ENCODE data around the gene NFATC1. TPM values are rescaled to one million over a fixed set of nuclear protein-coding genes. Genes with fewer than 3 reads are reported as not detected.

NFATC1 gene
- total RNA-seq, 2 experiments from 2014 or later = 97.2 to 98.3 TPM

DNA sequence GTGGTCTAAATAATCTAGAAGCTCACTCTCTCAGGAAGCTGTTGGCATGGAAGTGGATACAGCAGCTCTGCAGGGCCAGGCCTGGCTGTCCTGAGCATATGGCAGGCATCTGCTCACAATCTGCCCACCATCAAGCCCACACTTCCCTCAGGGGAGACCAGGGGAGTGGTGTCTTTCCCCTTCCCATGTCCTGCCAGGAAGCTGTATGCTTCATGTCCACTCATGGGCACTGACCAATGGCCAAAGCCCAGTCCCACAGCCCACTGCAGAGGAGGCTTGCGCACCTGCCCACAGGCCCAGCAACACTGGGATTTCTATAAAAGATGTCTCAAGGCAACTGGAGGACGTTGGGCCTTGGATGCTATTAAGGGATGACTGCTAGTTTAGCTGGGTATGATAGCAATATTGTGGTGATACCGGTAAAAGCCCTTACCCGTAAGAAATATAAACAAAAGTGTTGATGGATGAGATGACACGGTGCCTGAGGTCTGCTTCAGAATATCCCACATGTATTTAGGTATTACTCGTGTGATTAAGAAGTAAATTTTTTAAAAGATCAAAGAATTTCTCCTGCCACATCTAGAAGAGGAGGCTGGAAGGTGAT is 177.2 kb downstream of the NFATC1 start:
- H3K27ac Mint-ChIP-seq = no peak overlapping the region
- H3K27me3 Mint-ChIP-seq = peaks cover 2% of the 10 kb centered on the region
- H3K4me3 Mint-ChIP-seq = no peak overlapping the region
- no peak for DNase-seq
- H3K4me1 Mint-ChIP-seq (ENCODE audit: low read depth) = peaks cover 19% of the 10 kb centered on the region
- H3K9me3 Mint-ChIP-seq = peaks cover 12% of the 10 kb centered on the region
- TF ChIP-seq, protein P1, sequence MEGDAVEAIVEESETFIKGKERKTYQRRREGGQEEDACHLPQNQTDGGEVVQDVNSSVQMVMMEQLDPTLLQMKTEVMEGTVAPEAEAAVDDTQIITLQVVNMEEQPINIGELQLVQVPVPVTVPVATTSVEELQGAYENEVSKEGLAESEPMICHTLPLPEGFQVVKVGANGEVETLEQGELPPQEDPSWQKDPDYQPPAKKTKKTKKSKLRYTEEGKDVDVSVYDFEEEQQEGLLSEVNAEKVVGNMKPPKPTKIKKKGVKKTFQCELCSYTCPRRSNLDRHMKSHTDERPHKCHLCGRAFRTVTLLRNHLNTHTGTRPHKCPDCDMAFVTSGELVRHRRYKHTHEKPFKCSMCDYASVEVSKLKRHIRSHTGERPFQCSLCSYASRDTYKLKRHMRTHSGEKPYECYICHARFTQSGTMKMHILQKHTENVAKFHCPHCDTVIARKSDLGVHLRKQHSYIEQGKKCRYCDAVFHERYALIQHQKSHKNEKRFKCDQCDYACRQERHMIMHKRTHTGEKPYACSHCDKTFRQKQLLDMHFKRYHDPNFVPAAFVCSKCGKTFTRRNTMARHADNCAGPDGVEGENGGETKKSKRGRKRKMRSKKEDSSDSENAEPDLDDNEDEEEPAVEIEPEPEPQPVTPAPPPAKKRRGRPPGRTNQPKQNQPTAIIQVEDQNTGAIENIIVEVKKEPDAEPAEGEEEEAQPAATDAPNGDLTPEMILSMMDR (IDR thresholded peaks at IDR 0.05) = no peak
- ChIA-PET CTCF (no interaction called here), POLR2A (no interaction called here)
- H3K36me3 Mint-ChIP-seq (ENCODE audit: low read depth) = peaks cover 3% of the 10 kb centered on the region
- no peak for ATAC-seq
- intact Hi-C loops (cut with micrococcal nuclease) = no loop called here

DNA sequence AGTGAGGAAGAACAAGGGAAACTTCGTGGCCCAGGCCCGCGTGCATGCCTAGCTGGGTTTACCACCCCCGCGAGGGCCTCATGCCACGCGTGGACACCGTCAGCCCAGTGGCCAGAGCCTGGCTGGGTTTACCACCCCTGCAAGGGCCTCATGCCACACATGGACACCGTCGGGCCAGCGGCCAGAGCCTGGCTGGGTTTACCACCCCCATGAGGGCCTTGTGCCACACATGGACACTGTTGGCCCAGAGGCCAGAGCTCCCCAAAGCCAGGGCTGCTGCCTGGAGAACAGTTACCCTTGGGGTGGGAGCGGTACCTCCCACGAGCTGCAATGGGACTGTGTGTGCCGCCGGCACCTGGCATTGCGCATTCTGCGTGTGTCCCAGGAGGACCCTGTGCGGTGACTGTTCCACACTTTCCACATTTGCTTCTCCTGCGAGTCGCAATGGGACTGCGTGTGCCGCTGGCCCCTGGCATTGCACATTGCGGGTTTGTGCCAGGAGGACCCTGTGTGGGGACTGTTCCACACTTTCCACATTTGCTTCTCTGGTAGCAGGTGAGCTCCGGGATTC is 178.3 kb downstream of the NFATC1 start:
- ChIA-PET POLR2A (no interaction called here), CTCF (no interaction called here)
- peaks cover 22% of the 10 kb centered on the region for H3K4me1 Mint-ChIP-seq (ENCODE audit: low read depth)
- TF ChIP-seq, protein P1 (IDR thresholded peaks at IDR 0.05) = no peak
- H3K9me3 Mint-ChIP-seq = peaks cover 12% of the 10 kb centered on the region
- H3K27ac Mint-ChIP-seq = no peak overlapping the region
- no peak overlapping the region for H3K4me3 Mint-ChIP-seq
- intact Hi-C loops (cut with micrococcal nuclease) = no loop called here
- peaks cover 3% of the 10 kb centered on the region for H3K36me3 Mint-ChIP-seq (ENCODE audit: low read depth)
- H3K27me3 Mint-ChIP-seq = peaks cover 2% of the 10 kb centered on the region
- no peak for DNase-seq
- ATAC-seq = no peak

DNA sequence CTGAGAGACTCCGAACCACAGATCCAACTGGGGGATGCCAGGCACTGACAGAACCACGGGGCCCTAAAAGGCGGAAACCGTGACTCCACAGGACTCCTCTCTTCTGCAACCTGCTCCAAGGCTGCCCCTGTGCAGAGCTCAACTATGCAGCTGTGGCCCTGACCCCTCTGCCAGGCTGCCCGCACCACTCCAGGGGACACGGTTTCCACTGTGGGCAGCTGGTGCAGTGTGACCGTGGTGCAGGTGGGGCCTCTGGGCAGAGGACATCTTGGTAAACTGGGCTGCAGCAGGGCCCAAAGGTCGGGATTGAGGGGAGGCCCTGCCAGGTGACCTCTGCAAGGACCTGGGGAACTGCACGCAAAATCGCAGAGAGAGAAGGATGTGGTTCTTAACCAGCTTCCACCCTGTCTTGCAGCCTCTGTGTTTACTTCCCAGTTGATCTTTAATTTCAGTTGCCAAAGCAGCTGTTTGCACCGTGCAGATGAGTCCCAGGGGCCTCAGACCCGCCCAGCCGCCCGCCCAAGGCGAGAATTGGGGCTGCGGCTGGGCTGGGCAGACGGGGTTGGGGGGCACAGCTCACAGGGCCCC is 179.3 kb downstream of the NFATC1 start:
- peak; percentile 17 for DNase-seq
- TF ChIP-seq, protein P1 (IDR thresholded peaks at IDR 0.05) = no peak
- ChIA-PET CTCF (no interaction called here), POLR2A (no interaction called here)
- peaks cover 12% of the 10 kb centered on the region for H3K9me3 Mint-ChIP-seq
- no peaks in the 10 kb centered on the region for H3K27me3 Mint-ChIP-seq
- H3K27ac Mint-ChIP-seq = no peak overlapping the region
- intact Hi-C loops (cut with micrococcal nuclease) = no loop called here
- peaks cover 22% of the 10 kb centered on the region for H3K4me1 Mint-ChIP-seq (ENCODE audit: low read depth)
- H3K36me3 Mint-ChIP-seq (ENCODE audit: low read depth) = peaks cover 3% of the 10 kb centered on the region
- ATAC-seq = peak; percentile 63
- H3K4me3 Mint-ChIP-seq = no peak overlapping the region

DNA sequence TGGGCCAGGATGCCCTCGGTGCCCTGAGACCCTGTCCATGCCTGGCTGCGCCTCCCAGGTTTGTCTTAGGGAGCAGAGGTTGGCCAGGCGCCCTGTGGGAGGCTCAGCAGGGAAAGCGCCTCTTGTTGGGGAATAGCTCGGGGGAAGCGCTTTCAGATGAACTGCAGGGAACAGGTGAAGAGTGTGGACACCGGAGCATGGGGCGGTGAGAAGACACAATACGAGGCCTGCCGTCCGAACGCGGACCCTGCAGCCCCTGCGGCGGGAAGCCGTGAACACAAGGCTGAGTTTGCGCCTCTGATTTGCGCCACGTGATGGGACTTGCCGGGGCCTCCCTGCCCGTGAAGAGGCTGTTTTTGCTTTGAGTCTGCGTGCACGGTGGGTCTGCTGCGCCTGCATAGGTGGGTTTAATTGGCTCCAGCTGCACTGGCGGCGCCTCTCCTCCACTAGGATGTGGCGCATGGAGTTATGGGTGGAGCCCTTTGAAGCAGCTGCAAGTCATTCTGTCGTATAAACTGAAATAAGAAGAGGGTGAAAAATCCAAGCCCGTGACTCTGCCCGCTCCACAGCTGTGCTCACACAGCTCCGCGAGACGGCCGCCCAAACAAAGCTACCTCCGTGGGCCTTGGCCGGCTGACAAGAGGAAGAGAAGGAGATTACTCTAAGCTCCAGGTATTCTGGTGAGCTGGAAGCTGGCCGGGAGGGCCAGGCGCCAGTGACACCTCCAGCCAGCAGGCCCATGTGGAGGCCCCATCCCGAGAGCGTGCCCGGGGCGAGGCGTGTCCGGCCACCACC is 180.4 kb downstream of the NFATC1 start:
- H3K27ac Mint-ChIP-seq = no peak overlapping the region
- peaks cover 15% of the 10 kb centered on the region for H3K4me1 Mint-ChIP-seq (ENCODE audit: low read depth)
- H3K4me3 Mint-ChIP-seq = no peak overlapping the region
- no peak for ATAC-seq
- H3K27me3 Mint-ChIP-seq = no peaks in the 10 kb centered on the region
- POLR2A ChIA-PET = no interaction called here
- peaks cover 12% of the 10 kb centered on the region for H3K9me3 Mint-ChIP-seq
- intact Hi-C loops (cut with micrococcal nuclease) = no loop called here
- DNase-seq = no peak
- peaks cover 3% of the 10 kb centered on the region for H3K36me3 Mint-ChIP-seq (ENCODE audit: low read depth)
- TF ChIP-seq, protein P1 (IDR thresholded peaks at IDR 0.05) = no peak
- CTCF ChIA-PET = no interaction called here

Measured in activated CD8-positive, alpha-beta T cell treated with anti-CD3 and anti-CD28 coated beads for 36 hours (primary cell).